Measurements from ENCODE around the gene ATAD3B.

The ATAD3B gene

GRCh38 chr1:1430992-1431844 is 40.3 kb upstream of the ATAD3B start:
- H3K9me3 Mint-ChIP-seq = no peaks in the 10 kb centered on the region
- no peak overlapping the region for H3K27ac Mint-ChIP-seq
- peaks cover 77% of the 10 kb centered on the region for H3K27me3 Mint-ChIP-seq
- H3K4me1 Mint-ChIP-seq = peaks cover 28% of the 10 kb centered on the region
- H3K4me3 Mint-ChIP-seq = no peak overlapping the region
- ATAC-seq (no peak), DNase-seq (no peak)

- DNase-seq = no peak
- H3K4me3 Mint-ChIP-seq = no peak overlapping the region
- ATAC-seq = no peak
- H3K27me3 Mint-ChIP-seq = peaks cover 78% of the 10 kb centered on the region
- no peaks in the 10 kb centered on the region for H3K9me3 Mint-ChIP-seq
- H3K27ac Mint-ChIP-seq = no peak overlapping the region
- H3K4me1 Mint-ChIP-seq = peaks cover 26% of the 10 kb centered on the region
Measured at GRCh38 chr1:1431845-1432273, 39.7 kb upstream of the ATAD3B start.

DNA sequence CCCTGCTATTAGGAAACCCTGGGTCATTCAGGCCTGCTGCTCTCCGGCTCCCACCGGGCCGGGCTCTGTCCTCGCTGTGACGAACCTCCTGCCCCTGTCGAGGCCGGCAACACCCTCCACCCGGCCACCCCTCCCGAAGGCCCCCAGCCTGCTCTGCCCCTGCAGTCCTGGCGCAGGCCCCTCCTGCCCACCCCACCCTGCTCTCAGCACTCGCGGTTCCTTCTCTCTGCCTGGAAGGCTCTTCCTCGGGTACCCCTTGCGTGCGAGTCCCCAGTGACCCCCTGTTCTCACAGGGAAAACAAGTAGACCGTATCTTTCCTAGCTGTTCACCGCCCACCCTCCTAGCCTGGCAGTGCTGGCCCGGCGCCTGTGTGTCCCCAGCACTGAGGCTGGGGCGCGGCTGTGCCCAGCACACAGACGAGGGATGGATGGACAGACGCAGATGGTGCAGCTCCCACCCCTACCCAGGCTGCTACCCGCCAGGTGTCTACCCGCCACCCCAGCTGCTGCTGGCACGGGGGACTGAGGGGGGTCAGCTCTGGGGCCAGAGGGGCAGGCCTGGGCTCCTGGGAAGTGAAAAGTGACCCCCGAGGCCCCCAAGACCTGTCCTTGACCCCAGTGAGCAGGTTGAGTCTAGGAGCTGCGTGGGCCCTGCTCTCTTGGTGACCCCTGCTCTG is 39.2 kb upstream of the ATAD3B start:
- no peaks in the 10 kb centered on the region for H3K9me3 Mint-ChIP-seq
- no peak overlapping the region for H3K27ac Mint-ChIP-seq
- peaks cover 26% of the 10 kb centered on the region for H3K4me1 Mint-ChIP-seq
- ATAC-seq (no peak), DNase-seq (no peak)
- H3K27me3 Mint-ChIP-seq = peaks cover 84% of the 10 kb centered on the region
- no peak overlapping the region for H3K4me3 Mint-ChIP-seq

GRCh38 chr1:1432951-1433803 is 38.4 kb upstream of the ATAD3B start:
- Mint-ChIP-seq H3K9me3 (no peaks in the 10 kb centered on the region), H3K27ac (peak overlapping the region in 1 of 2 donors; percentile 40), H3K4me3 (peak overlapping the region; percentile 62 to 82), H3K4me1 (peaks cover 26% of the 10 kb centered on the region), H3K27me3 (peaks cover 85% of the 10 kb centered on the region)
- DNase-seq (no peak), ATAC-seq (peak; percentile 27)

DNA sequence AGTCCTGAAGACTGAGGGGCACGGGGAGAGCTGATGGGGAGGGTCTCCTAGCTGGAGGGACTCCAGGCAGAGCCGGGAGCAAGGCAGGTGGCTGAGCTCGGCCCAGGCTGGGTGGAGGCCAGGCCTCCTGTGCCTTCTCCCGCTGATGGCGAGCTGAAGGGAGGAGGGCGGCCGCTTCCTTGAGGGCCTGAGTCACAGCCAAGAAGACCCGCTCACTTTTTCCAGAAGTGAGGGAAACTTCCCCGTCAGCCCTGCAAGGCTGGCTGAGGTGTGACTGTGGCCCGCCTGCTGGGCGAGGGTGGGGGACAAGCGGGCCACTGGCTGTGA is 37.8 kb upstream of the ATAD3B start:
- peak; percentile 69 for ATAC-seq

GRCh38 chr1:1434131-1434823 is 37.3 kb upstream of the ATAD3B start:
- Mint-ChIP-seq H3K27ac (peak overlapping the region in 1 of 2 donors; percentile 83), H3K4me1 (peaks cover 26% of the 10 kb centered on the region), H3K4me3 (peak overlapping the region; percentile 62 to 82), H3K27me3 (peaks cover 83% of the 10 kb centered on the region), H3K9me3 (no peaks in the 10 kb centered on the region)
- DNase-seq (peak in 1 of 2 donors; percentile 44), ATAC-seq (peak; percentile 21)

More for the DNA sequence above, 37.8 kb upstream of the ATAD3B start:
- H3K9me3 Mint-ChIP-seq = no peaks in the 10 kb centered on the region
- DNase-seq = peak; percentile 45 to 65
- H3K4me1 Mint-ChIP-seq = peaks cover 26% of the 10 kb centered on the region
- peak overlapping the region; percentile 62 to 82 for H3K4me3 Mint-ChIP-seq
- H3K27ac Mint-ChIP-seq = peak overlapping the region in 1 of 2 donors; percentile 40
- H3K27me3 Mint-ChIP-seq = peaks cover 85% of the 10 kb centered on the region

GRCh38 chr1:1434824-1435105 is 36.8 kb upstream of the ATAD3B start:
- H3K4me1 Mint-ChIP-seq = peaks cover 26% of the 10 kb centered on the region
- DNase-seq (no peak), ATAC-seq (no peak)
- H3K9me3 Mint-ChIP-seq = no peaks in the 10 kb centered on the region
- peaks cover 78% of the 10 kb centered on the region for H3K27me3 Mint-ChIP-seq
- H3K4me3 Mint-ChIP-seq = peak overlapping the region; percentile 58 to 82
- H3K27ac Mint-ChIP-seq = no peak overlapping the region

- H3K4me1 Mint-ChIP-seq = peaks cover 26% of the 10 kb centered on the region
- H3K4me3 Mint-ChIP-seq = peak within 1 kb of the TSS; percentile 75 to 82
- H3K27me3 Mint-ChIP-seq = peaks cover 75% of the 10 kb centered on the region
- no peaks in the 10 kb centered on the region for H3K9me3 Mint-ChIP-seq
- peak; percentile 59 for ATAC-seq
- DNase-seq = peak; percentile 66 to 74
- no peak within 1 kb of the TSS for H3K27ac Mint-ChIP-seq
Measured at GRCh38 chr1:1435106-1435903, 36.3 kb upstream of the ATAD3B start, which contains the start of gene VWA1. TSS of gene VWA1 (plus strand) at chr1:1435690. CDS start at chr1:1435749, 59 bp downstream.

DNA sequence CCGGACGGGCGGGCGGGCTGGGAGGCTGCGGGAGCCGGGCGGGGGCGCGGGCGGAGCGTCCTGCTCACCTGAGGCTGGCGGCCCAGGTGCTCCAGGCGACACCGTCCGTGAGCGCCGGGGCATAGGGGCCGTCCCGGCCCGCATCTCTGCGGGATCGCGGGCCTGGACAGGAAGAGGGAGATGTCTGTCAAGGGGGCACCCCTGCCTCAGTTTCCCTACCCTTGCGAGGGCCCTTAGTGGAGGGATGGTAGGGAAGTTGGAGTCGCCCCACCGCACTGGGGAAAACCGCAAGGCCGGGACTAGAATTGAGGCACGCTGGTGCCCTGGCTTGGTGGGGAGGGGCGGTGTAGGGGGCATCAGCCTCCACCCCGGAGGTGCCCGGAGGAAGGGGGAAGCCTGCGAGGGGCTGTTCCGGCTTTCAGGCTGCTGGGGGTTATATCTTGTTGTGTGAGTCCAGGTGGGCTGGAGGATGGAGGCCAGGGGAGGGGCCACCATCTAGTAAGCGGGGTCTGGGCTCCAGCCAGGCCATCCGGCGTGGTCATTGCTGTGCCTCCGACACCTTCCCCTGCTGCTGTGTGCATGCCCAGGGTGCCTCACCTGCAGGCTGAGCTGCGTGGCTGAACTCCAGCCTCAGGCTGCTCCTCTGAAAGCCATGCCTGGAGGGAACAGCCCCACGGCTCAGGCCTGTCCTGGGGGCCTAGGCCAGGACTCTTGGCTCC is 35.5 kb upstream of the ATAD3B start:
- peak overlapping the region; percentile 75 for H3K4me3 Mint-ChIP-seq
- H3K27me3 Mint-ChIP-seq = peaks cover 75% of the 10 kb centered on the region
- DNase-seq = no peak
- peaks cover 33% of the 10 kb centered on the region for H3K4me1 Mint-ChIP-seq
- H3K9me3 Mint-ChIP-seq = no peaks in the 10 kb centered on the region
- no peak for ATAC-seq
- no peak overlapping the region for H3K27ac Mint-ChIP-seq

GRCh38 chr1:1436630-1437032 is 34.9 kb upstream of the ATAD3B start:
- Mint-ChIP-seq H3K27ac (no peak overlapping the region), H3K4me1 (peaks cover 35% of the 10 kb centered on the region), H3K27me3 (peaks cover 70% of the 10 kb centered on the region), H3K9me3 (no peaks in the 10 kb centered on the region), H3K4me3 (peak overlapping the region; percentile 75)
- ATAC-seq = no peak
- no peak for DNase-seq

DNA sequence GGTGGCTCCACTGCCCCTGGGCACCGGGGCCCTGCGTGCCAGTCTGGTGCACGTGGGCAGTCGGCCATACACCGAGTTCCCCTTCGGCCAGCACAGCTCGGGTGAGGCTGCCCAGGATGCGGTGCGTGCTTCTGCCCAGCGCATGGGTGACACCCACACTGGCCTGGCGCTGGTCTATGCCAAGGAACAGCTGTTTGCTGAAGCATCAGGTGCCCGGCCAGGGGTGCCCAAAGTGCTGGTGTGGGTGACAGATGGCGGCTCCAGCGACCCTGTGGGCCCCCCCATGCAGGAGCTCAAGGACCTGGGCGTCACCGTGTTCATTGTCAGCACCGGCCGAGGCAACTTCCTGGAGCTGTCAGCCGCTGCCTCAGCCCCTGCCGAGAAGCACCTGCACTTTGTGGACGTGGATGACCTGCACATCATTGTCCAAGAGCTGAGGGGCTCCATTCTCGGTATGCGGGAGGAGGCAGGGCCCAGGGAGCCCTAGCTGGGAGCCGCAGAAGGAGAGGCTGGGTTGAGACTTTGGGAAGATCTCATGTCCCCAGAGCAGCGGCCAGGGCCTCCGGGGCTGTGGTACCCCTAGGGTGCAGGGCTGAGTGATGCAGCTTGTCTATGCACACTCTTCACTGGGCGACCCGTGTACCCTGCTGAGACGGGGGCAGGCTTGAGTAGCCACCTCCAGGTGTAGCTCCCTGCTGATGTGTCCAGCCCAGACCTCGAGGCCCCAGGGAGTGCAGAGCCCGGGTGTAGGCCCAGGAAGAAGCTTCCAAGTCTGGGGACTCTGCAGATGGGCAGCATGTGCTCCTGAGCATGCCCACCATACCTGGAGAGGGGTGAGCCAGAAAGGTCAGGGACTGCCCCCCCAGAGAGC is 34.3 kb upstream of the ATAD3B start:
- Mint-ChIP-seq H3K27ac (no peak overlapping the region), H3K27me3 (peaks cover 63% of the 10 kb centered on the region), H3K9me3 (no peaks in the 10 kb centered on the region), H3K4me1 (peaks cover 35% of the 10 kb centered on the region), H3K4me3 (no peak overlapping the region)
- no peak for ATAC-seq
- no peak for DNase-seq

- Mint-ChIP-seq H3K27me3 (peaks cover 57% of the 10 kb centered on the region), H3K9me3 (no peaks in the 10 kb centered on the region), H3K4me3 (no peak overlapping the region), H3K4me1 (peaks cover 35% of the 10 kb centered on the region), H3K27ac (no peak overlapping the region)
- no peak for DNase-seq
- no peak for ATAC-seq
Measured at GRCh38 chr1:1437904-1438376, 33.6 kb upstream of the ATAD3B start.
